Erythroblast (primary cell): ENCODE measurements around the gene ZFHX3.
A peak's percentile ranks its signal among the peaks of the same experiment; 100 is the strongest.

Experiments used
- DNase-seq, 2 experiments: peaks; one replicate each; lab custom pipeline; 2025; lab: John Stamatoyannopoulos, UW
- GATA1 ChIP-seq: IDR thresholded peaks from 2 replicates; pipeline ENCODE4 v1.6.1; 2011; ENCODE audit warnings: low read depth, mild to moderate bottlenecking, control low read depth, low read length, moderate library complexity
- POLR2A ChIP-seq: IDR thresholded peaks from 2 replicates; pipeline ENCODE4 v1.6.1; 2011; ENCODE audit warnings: mild to moderate bottlenecking, low read length

ZFHX3 gene

GRCh38 chr16:72940886-72941285, 107.0 kb downstream of the ZFHX3 start:
- TF ChIP-seq GATA1 (no peak), POLR2A (no peak)

GRCh38 chr16:72939247-72939646, 108.7 kb downstream of the ZFHX3 start:
- no peak for DNase-seq
- TF ChIP-seq POLR2A (no peak), GATA1 (no peak)

More at GRCh38 chr16:72940886-72941285, 107.0 kb downstream of the ZFHX3 start:
- no peak for DNase-seq

- TF ChIP-seq POLR2A (no peak), GATA1 (no peak)
- DNase-seq, result no peak
These were observed 109.1 kb downstream of the ZFHX3 start for GRCh38 chr16:72938795-72939164.

GRCh38 chr16:72937916-72938794, 109.8 kb downstream of the ZFHX3 start:
- DNase-seq, result no peak

GRCh38 chr16:72937360-72937759, 110.6 kb downstream of the ZFHX3 start:
- DNase-seq, result no peak
- no peak for TF ChIP-seq GATA1
- TF ChIP-seq POLR2A, result no peak

More at GRCh38 chr16:72937916-72938794, 109.8 kb downstream of the ZFHX3 start:
- TF ChIP-seq POLR2A (no peak), GATA1 (no peak)

GRCh38 chr16:72936408-72936807, 111.5 kb downstream of the ZFHX3 start:
- DNase-seq, result no peak
- TF ChIP-seq POLR2A (no peak), GATA1 (no peak)

- TF ChIP-seq GATA1 (no peak), POLR2A (no peak)
- DNase-seq, result no peak
These were observed 112.0 kb downstream of the ZFHX3 start for GRCh38 chr16:72935896-72936295.

GRCh38 chr16:72934636-72935403, 113.1 kb downstream of the ZFHX3 start:
- no peak for TF ChIP-seq GATA1
- TF ChIP-seq POLR2A, result no peak
- no peak for DNase-seq

GRCh38 chr16:72932677-72933335, 115.1 kb downstream of the ZFHX3 start:
- no peak for DNase-seq
- TF ChIP-seq POLR2A (no peak), GATA1 (no peak)

GRCh38 chr16:72932050-72932449, 115.9 kb downstream of the ZFHX3 start:
- DNase-seq, result no peak
- TF ChIP-seq GATA1 (no peak), POLR2A (no peak)

GRCh38 chr16:72930396-72930795, 117.5 kb downstream of the ZFHX3 start:
- no peak for DNase-seq
- TF ChIP-seq POLR2A (no peak), GATA1 (no peak)

- peak in 1 of 2 experiments; percentile 9 for DNase-seq
- TF ChIP-seq GATA1, result no peak
- TF ChIP-seq POLR2A, result no peak
These were observed 119.6 kb downstream of the ZFHX3 start for GRCh38 chr16:72928090-72928981.
